Measurements from ENCODE around the gene MIEN1.
"Not testable (repeated sequence)": the region's sequence is repeated elsewhere in the genome, so short reads cannot be mapped to it uniquely, and the experiment has no call there.

MIEN1 gene

DNA sequence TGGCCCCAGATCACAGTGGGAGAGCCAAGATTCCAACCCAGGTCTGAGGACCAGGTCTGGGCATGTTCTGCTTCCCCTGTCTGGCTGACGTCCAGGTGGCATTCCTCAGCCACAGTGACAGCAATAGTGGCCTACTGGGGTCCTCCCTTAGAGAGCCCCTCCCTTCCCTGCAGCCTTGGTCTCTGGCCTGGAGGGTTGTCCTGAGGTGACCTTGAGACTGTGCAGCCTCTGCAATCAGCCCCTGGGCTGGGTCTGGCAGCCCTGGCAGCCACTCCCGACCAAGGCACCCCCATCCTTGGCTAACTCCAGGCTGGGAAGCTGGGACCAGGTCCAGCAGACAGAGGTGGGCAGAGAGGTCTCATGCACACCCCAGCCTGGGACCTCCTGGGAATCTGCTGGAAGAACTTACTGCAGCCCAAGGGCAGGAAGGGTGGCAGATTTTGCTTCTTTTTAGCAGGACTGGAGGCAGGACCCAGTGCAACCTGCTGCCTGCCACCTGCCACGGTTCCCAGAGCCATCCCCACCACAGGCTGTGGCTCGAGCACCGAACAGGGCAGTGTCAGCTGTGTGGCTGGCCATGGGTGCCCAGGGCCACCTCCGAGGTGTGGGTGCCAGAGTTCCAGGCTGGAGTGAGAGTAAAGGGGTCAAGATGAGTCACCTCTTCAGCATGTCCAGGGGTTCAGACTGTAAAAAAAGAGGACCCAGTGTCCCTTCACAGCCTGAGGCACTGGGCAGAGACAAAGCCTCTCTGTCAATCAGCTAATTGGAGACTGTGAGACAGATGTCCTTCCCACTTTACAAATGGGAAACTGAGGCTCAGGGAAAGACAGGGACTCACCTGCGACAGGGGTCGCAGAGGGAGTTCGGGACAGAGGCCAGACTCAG lies 20.0 kb upstream of the MIEN1 start:
- Histone ChIP-seq H3K27ac (ENCODE audit: low read length) (no peak overlapping the region), H2AFZ (ENCODE audit: low read depth, low read length) (no peak overlapping the region), H3K27me3 (ENCODE audit: low read depth, low read length) (no peaks in the 10 kb centered on the region), H3K79me2 (ENCODE audit: low read length) (peaks cover 3% of the 10 kb centered on the region; the same call in 1 of the 2 replicates), H3K4me1 (ENCODE audit: low read length) (peaks cover 18% of the 10 kb centered on the region), H3K36me3 (replicated peaks; ENCODE audit: low read depth, low read length) (no peaks in the 10 kb centered on the region), H3K9me3 (ENCODE audit: insufficient read depth, low read length) (no peaks in the 10 kb centered on the region; the same call in 1 of the 2 replicates), H4K20me1 (ENCODE audit: insufficient read depth, low read length) (no peaks in the 10 kb centered on the region), H3K4me3 (ENCODE audit: low read length) (no peak overlapping the region), H3K9ac (ENCODE audit: low read length) (no peak overlapping the region), H3K4me2 (ENCODE audit: low read length) (no peak overlapping the region)
- TF ChIP-seq, protein P1, sequence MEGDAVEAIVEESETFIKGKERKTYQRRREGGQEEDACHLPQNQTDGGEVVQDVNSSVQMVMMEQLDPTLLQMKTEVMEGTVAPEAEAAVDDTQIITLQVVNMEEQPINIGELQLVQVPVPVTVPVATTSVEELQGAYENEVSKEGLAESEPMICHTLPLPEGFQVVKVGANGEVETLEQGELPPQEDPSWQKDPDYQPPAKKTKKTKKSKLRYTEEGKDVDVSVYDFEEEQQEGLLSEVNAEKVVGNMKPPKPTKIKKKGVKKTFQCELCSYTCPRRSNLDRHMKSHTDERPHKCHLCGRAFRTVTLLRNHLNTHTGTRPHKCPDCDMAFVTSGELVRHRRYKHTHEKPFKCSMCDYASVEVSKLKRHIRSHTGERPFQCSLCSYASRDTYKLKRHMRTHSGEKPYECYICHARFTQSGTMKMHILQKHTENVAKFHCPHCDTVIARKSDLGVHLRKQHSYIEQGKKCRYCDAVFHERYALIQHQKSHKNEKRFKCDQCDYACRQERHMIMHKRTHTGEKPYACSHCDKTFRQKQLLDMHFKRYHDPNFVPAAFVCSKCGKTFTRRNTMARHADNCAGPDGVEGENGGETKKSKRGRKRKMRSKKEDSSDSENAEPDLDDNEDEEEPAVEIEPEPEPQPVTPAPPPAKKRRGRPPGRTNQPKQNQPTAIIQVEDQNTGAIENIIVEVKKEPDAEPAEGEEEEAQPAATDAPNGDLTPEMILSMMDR (IDR thresholded peaks at IDR 0.05; ENCODE audit: low read depth, low read length) = no peak
- no peak for TF ChIP-seq EZH2phosphoT487 (IDR thresholded peaks at IDR 0.05; ENCODE audit: low read depth)

DNA sequence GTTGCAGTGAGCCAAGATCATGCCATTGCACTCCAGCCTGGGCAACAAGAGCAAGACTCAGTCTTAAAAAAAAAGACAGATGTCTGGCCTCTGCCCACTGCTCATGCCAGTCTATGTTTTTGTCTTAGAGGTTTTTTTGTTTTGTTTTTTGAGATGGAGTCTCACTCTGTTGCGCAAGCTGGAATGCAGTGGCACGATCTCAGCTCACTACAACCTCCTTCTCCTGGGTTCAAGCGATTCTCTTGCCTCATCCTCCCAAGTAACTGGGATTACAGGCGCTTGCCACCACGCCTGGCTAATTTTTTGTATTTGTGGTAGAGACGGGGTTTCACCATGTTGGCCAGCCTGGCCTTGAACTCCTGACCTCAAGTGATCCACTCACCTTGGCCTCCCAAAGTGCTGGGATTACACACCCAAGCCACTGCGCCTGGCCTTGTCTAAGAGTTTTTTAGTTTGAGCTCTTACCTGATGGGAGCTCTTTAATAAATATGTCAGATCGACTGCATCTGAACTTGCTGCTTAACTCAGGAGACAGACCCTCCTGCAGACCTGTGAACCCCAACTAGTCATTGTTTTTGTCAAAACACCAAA lies 18.2 kb upstream of the MIEN1 start:
- H3K9ac ChIP-seq (ENCODE audit: low read length); H2AFZ ChIP-seq (ENCODE audit: low read depth, low read length); H3K36me3 ChIP-seq (replicated peaks; ENCODE audit: low read depth, low read length); H3K4me3 ChIP-seq (ENCODE audit: low read length); H3K4me1 ChIP-seq (ENCODE audit: low read length); H4K20me1 ChIP-seq (ENCODE audit: insufficient read depth, low read length); H3K79me2 ChIP-seq (ENCODE audit: low read length); H3K9me3 ChIP-seq (ENCODE audit: insufficient read depth, low read length); H3K27ac ChIP-seq (ENCODE audit: low read length); H3K27me3 ChIP-seq (ENCODE audit: low read depth, low read length); H3K4me2 ChIP-seq (ENCODE audit: low read length): not testable (repeated sequence)

GRCh38 chr17:39747745-39748144 lies 17.4 kb upstream of the MIEN1 start:
- TF ChIP-seq, protein P1 (IDR thresholded peaks at IDR 0.05; ENCODE audit: low read depth, low read length) = no peak
- no peak for TF ChIP-seq EZH2phosphoT487 (IDR thresholded peaks at IDR 0.05; ENCODE audit: low read depth)
- Histone ChIP-seq H3K79me2 (ENCODE audit: low read length) (no peaks in the 10 kb centered on the region), H3K4me3 (ENCODE audit: low read length) (no peak overlapping the region), H3K9me3 (ENCODE audit: insufficient read depth, low read length) (no peaks in the 10 kb centered on the region), H3K27ac (ENCODE audit: low read length) (no peak overlapping the region), H3K9ac (ENCODE audit: low read length) (no peak overlapping the region), H2AFZ (ENCODE audit: low read depth, low read length) (no peak overlapping the region), H4K20me1 (ENCODE audit: insufficient read depth, low read length) (no peaks in the 10 kb centered on the region), H3K36me3 (replicated peaks; ENCODE audit: low read depth, low read length) (no peaks in the 10 kb centered on the region), H3K4me2 (ENCODE audit: low read length) (no peak overlapping the region), H3K27me3 (ENCODE audit: low read depth, low read length) (no peaks in the 10 kb centered on the region), H3K4me1 (ENCODE audit: low read length) (no peaks in the 10 kb centered on the region)

GRCh38 chr17:39746145-39746461 lies 15.8 kb upstream of the MIEN1 start:
- Histone ChIP-seq H3K4me3 (ENCODE audit: low read length) (no peak overlapping the region), H3K79me2 (ENCODE audit: low read length) (no peaks in the 10 kb centered on the region), H3K9me3 (ENCODE audit: insufficient read depth, low read length) (no peaks in the 10 kb centered on the region), H3K9ac (ENCODE audit: low read length) (no peak overlapping the region), H3K4me2 (ENCODE audit: low read length) (no peak overlapping the region), H2AFZ (ENCODE audit: low read depth, low read length) (no peak overlapping the region), H3K27me3 (ENCODE audit: low read depth, low read length) (no peaks in the 10 kb centered on the region), H3K4me1 (ENCODE audit: low read length) (no peaks in the 10 kb centered on the region), H4K20me1 (ENCODE audit: insufficient read depth, low read length) (no peaks in the 10 kb centered on the region), H3K27ac (ENCODE audit: low read length) (no peak overlapping the region), H3K36me3 (replicated peaks; ENCODE audit: low read depth, low read length) (no peaks in the 10 kb centered on the region)
- no peak for TF ChIP-seq EZH2phosphoT487 (IDR thresholded peaks at IDR 0.05; ENCODE audit: low read depth)
- TF ChIP-seq, protein P1 (IDR thresholded peaks at IDR 0.05; ENCODE audit: low read depth, low read length) = no peak

All from OCI-LY3 (cell line).